GM23248 (cell line): ENCODE results near the gene PNPLA7.

Experiments used
- EZH2 ChIP-seq: fragments of 200-600 bp; sonication (generic); IDR thresholded peaks from 2 replicates; pipeline ENCODE4 v1.6.1; 2018; ENCODE audit warnings: antibody characterized with exemption, mild to moderate bottlenecking; ENCODE audit not compliant: insufficient read depth, poor library complexity, severe bottlenecking
- EZH2phosphoT487 ChIP-seq: fragments of 200-600 bp; sonication (generic); IDR thresholded peaks from 2 replicates; pipeline ENCODE4 v1.6.1; 2018; ENCODE audit warnings: antibody characterized with exemption, moderate library complexity, mild to moderate bottlenecking, low read depth; ENCODE audit not compliant: insufficient read depth

- TF ChIP-seq EZH2 (no peak), EZH2phosphoT487 (no peak)
These were observed 53.4 kb downstream of the PNPLA7 start for GRCh38 chr9:137496601-137497375.
